ENCODE measurements around the gene DOCK3. TPM values are rescaled to one million over a fixed set of nuclear protein-coding genes. Genes with fewer than 3 reads are reported as not detected.
"Not testable (repeated sequence)": the region's sequence is repeated elsewhere in the genome, so short reads cannot be mapped to it uniquely, and the experiment has no call there.

The DOCK3 gene
- polyA plus RNA-seq, 4 donors, result 0.13 to 0.34 TPM; not detected in 2

GRCh38 chr3:50874876-50875275, 200.1 kb downstream of the DOCK3 start:
- H3K36me3 ChIP-seq (ENCODE audit: control insufficient read depth in 3 of 3, insufficient read depth in 2 of 3, low read depth in 1 of 3, low read length in 3 of 3); H3K27ac ChIP-seq (ENCODE audit: low read depth in 1 of 3, low read length in 2 of 3); DNase-seq; FAIRE-seq; H3K9me3 ChIP-seq (ENCODE audit: control insufficient read depth in 2 of 2, insufficient read depth in 1 of 2, low read depth in 1 of 2, low read length in 1 of 2); H3K27me3 ChIP-seq (ENCODE audit: control insufficient read depth in 3 of 3, insufficient read depth in 3 of 3, low read length in 3 of 3); H3K4me1 ChIP-seq (ENCODE audit: control insufficient read depth in 3 of 3, insufficient read depth in 2 of 3, low read depth in 1 of 3, low read length in 2 of 3); H3K4me3 ChIP-seq (ENCODE audit: low read depth in 1 of 3, low read length in 3 of 3): not testable (repeated sequence)
- WGBS, 3 donors, result 46 to 51% (median 47%) methylated on average over 7 of the region's 7 CpGs

GRCh38 chr3:50876947-50877346, 202.2 kb downstream of the DOCK3 start:
- H3K4me1 ChIP-seq (ENCODE audit: control insufficient read depth in 3 of 3, insufficient read depth in 2 of 3, low read depth in 1 of 3, low read length in 2 of 3), result no peaks in the 10 kb centered on the region
- no peaks in the 10 kb centered on the region for H3K36me3 ChIP-seq (ENCODE audit: control insufficient read depth in 3 of 3, insufficient read depth in 2 of 3, low read depth in 1 of 3, low read length in 3 of 3)
- no peaks in the 10 kb centered on the region for H3K27me3 ChIP-seq (ENCODE audit: control insufficient read depth in 3 of 3, insufficient read depth in 3 of 3, low read length in 3 of 3)
- H3K9me3 ChIP-seq (ENCODE audit: control insufficient read depth in 2 of 2, insufficient read depth in 1 of 2, low read depth in 1 of 2, low read length in 1 of 2), result no peaks in the 10 kb centered on the region
- DNase-seq (no peak), FAIRE-seq (no peak)
- 66 to 69% (median 67%) methylated on average over 2 of the region's 2 CpGs for whole genome bisulfite sequencing, 3 donors
- H3K4me3 ChIP-seq (ENCODE audit: low read depth in 1 of 3, low read length in 3 of 3), result no peak overlapping the region
- H3K27ac ChIP-seq (ENCODE audit: low read depth in 1 of 3, low read length in 2 of 3), result no peak overlapping the region

GRCh38 chr3:50882733-50883132, 208.0 kb downstream of the DOCK3 start:
- not testable (repeated sequence) for FAIRE-seq; H3K4me1 ChIP-seq (ENCODE audit: control insufficient read depth in 3 of 3, insufficient read depth in 2 of 3, low read depth in 1 of 3, low read length in 2 of 3); H3K27ac ChIP-seq (ENCODE audit: low read depth in 1 of 3, low read length in 2 of 3); DNase-seq; H3K4me3 ChIP-seq (ENCODE audit: low read depth in 1 of 3, low read length in 3 of 3); H3K9me3 ChIP-seq (ENCODE audit: control insufficient read depth in 2 of 2, insufficient read depth in 1 of 2, low read depth in 1 of 2, low read length in 1 of 2); H3K27me3 ChIP-seq (ENCODE audit: control insufficient read depth in 3 of 3, insufficient read depth in 3 of 3, low read length in 3 of 3); H3K36me3 ChIP-seq (ENCODE audit: control insufficient read depth in 3 of 3, insufficient read depth in 2 of 3, low read depth in 1 of 3, low read length in 3 of 3)
- 67 to 79% (median 73%) methylated on average over 1 of the region's 1 CpG for WGBS, 3 donors

GRCh38 chr3:50883755-50884154, 209.0 kb downstream of the DOCK3 start:
- H3K4me3 ChIP-seq (ENCODE audit: low read depth in 1 of 3, low read length in 3 of 3), result no peak overlapping the region
- no peaks in the 10 kb centered on the region for H3K9me3 ChIP-seq (ENCODE audit: control insufficient read depth in 2 of 2, insufficient read depth in 1 of 2, low read depth in 1 of 2, low read length in 1 of 2)
- no peaks in the 10 kb centered on the region for H3K4me1 ChIP-seq (ENCODE audit: control insufficient read depth in 3 of 3, insufficient read depth in 2 of 3, low read depth in 1 of 3, low read length in 2 of 3)
- no peak overlapping the region for H3K27ac ChIP-seq (ENCODE audit: low read depth in 1 of 3, low read length in 2 of 3)
- no peak for FAIRE-seq
- H3K27me3 ChIP-seq (ENCODE audit: control insufficient read depth in 3 of 3, insufficient read depth in 3 of 3, low read length in 3 of 3), result no peaks in the 10 kb centered on the region
- no peaks in the 10 kb centered on the region for H3K36me3 ChIP-seq (ENCODE audit: control insufficient read depth in 3 of 3, insufficient read depth in 2 of 3, low read depth in 1 of 3, low read length in 3 of 3)
- WGBS, 3 donors, result 85 to 87% (median 87%) methylated on average over 4 of the region's 4 CpGs
- no peak for DNase-seq

GRCh38 chr3:50885070-50885850, 210.5 kb downstream of the DOCK3 start:
- WGBS, 3 donors, result 55 to 63% (median 61%) methylated on average over 5 of the region's 5 CpGs
- FAIRE-seq, result no peak
- Histone ChIP-seq H3K27ac (ENCODE audit: low read depth in 1 of 3, low read length in 2 of 3) (no peak overlapping the region), H3K4me1 (ENCODE audit: control insufficient read depth in 3 of 3, insufficient read depth in 2 of 3, low read depth in 1 of 3, low read length in 2 of 3) (no peaks in the 10 kb centered on the region), H3K9me3 (ENCODE audit: control insufficient read depth in 2 of 2, insufficient read depth in 1 of 2, low read depth in 1 of 2, low read length in 1 of 2) (no peaks in the 10 kb centered on the region), H3K36me3 (ENCODE audit: control insufficient read depth in 3 of 3, insufficient read depth in 2 of 3, low read depth in 1 of 3, low read length in 3 of 3) (no peaks in the 10 kb centered on the region), H3K4me3 (ENCODE audit: low read depth in 1 of 3, low read length in 3 of 3) (no peak overlapping the region), H3K27me3 (ENCODE audit: control insufficient read depth in 3 of 3, insufficient read depth in 3 of 3, low read length in 3 of 3) (no peaks in the 10 kb centered on the region)
- DNase-seq, result no peak

- no peak overlapping the region for H3K27ac ChIP-seq (ENCODE audit: low read depth in 1 of 3, low read length in 2 of 3)
- FAIRE-seq, result no peak
- no peaks in the 10 kb centered on the region for H3K4me1 ChIP-seq (ENCODE audit: control insufficient read depth in 3 of 3, insufficient read depth in 2 of 3, low read depth in 1 of 3, low read length in 2 of 3)
- DNase-seq, result no peak
- no peaks in the 10 kb centered on the region for H3K36me3 ChIP-seq (ENCODE audit: control insufficient read depth in 3 of 3, insufficient read depth in 2 of 3, low read depth in 1 of 3, low read length in 3 of 3)
- WGBS, 3 donors, result 23 to 29% (median 28%) methylated on average over 3 of the region's 3 CpGs
- no peaks in the 10 kb centered on the region for H3K27me3 ChIP-seq (ENCODE audit: control insufficient read depth in 3 of 3, insufficient read depth in 3 of 3, low read length in 3 of 3)
- H3K9me3 ChIP-seq (ENCODE audit: control insufficient read depth in 2 of 2, insufficient read depth in 1 of 2, low read depth in 1 of 2, low read length in 1 of 2), result no peaks in the 10 kb centered on the region
- no peak overlapping the region for H3K4me3 ChIP-seq (ENCODE audit: low read depth in 1 of 3, low read length in 3 of 3)
Measured at GRCh38 chr3:50890688-50891344, 216.1 kb downstream of the DOCK3 start.

- not testable (repeated sequence) for FAIRE-seq; H3K27me3 ChIP-seq (ENCODE audit: control insufficient read depth in 3 of 3, insufficient read depth in 3 of 3, low read length in 3 of 3); H3K4me1 ChIP-seq (ENCODE audit: control insufficient read depth in 3 of 3, insufficient read depth in 2 of 3, low read depth in 1 of 3, low read length in 2 of 3); H3K36me3 ChIP-seq (ENCODE audit: control insufficient read depth in 3 of 3, insufficient read depth in 2 of 3, low read depth in 1 of 3, low read length in 3 of 3); H3K4me3 ChIP-seq (ENCODE audit: low read depth in 1 of 3, low read length in 3 of 3); H3K27ac ChIP-seq (ENCODE audit: low read depth in 1 of 3, low read length in 2 of 3); H3K9me3 ChIP-seq (ENCODE audit: control insufficient read depth in 2 of 2, insufficient read depth in 1 of 2, low read depth in 1 of 2, low read length in 1 of 2); DNase-seq
- 0 to 16% (median 12%) methylated on average over 1 of the region's 1 CpG for WGBS, 3 donors
Measured at GRCh38 chr3:50901097-50901496, 226.4 kb downstream of the DOCK3 start.

- no peaks in the 10 kb centered on the region for H3K4me1 ChIP-seq (ENCODE audit: control insufficient read depth in 3 of 3, insufficient read depth in 2 of 3, low read depth in 1 of 3, low read length in 2 of 3)
- no peak overlapping the region for H3K4me3 ChIP-seq (ENCODE audit: low read depth in 1 of 3, low read length in 3 of 3)
- WGBS, 3 donors, result 76 to 81% (median 81%) methylated on average over 6 of the region's 6 CpGs
- H3K27ac ChIP-seq (ENCODE audit: low read depth in 1 of 3, low read length in 2 of 3), result no peak overlapping the region
- H3K27me3 ChIP-seq (ENCODE audit: control insufficient read depth in 3 of 3, insufficient read depth in 3 of 3, low read length in 3 of 3), result peaks cover 0 to 1% (median 0%) of the 10 kb centered on the region in 3 donors
- FAIRE-seq (no peak), DNase-seq (no peak)
- peaks cover 0 to 2% (median 0%) of the 10 kb centered on the region in 3 donors for H3K36me3 ChIP-seq (ENCODE audit: control insufficient read depth in 3 of 3, insufficient read depth in 2 of 3, low read depth in 1 of 3, low read length in 3 of 3)
- H3K9me3 ChIP-seq (ENCODE audit: control insufficient read depth in 2 of 2, insufficient read depth in 1 of 2, low read depth in 1 of 2, low read length in 1 of 2), result peaks cover 0 to 4% of the 10 kb centered on the region in 2 donors
Measured at GRCh38 chr3:50912746-50913145, 238.0 kb downstream of the DOCK3 start.

Data from small intestine (tissue), 7 donors.